GM21423 (cell line): ENCODE results near the gene SWAP70.
A peak's percentile ranks its signal among the peaks of the same experiment; 100 is the strongest.

ENCODE experiments used
- ATAC-seq: cut with Tn5 transposase; IDR thresholded peaks from one replicate; pipeline ENCODE4 v1.9.1; 2021; ENCODE audit warnings: mild to moderate bottlenecking, moderate library complexity; ENCODE audit not compliant: unreplicated experiment

SWAP70 gene

GRCh38 chr11:9651481-9651880 lies 12.4 kb upstream of the SWAP70 start:
- ATAC-seq, result no peak

DNA sequence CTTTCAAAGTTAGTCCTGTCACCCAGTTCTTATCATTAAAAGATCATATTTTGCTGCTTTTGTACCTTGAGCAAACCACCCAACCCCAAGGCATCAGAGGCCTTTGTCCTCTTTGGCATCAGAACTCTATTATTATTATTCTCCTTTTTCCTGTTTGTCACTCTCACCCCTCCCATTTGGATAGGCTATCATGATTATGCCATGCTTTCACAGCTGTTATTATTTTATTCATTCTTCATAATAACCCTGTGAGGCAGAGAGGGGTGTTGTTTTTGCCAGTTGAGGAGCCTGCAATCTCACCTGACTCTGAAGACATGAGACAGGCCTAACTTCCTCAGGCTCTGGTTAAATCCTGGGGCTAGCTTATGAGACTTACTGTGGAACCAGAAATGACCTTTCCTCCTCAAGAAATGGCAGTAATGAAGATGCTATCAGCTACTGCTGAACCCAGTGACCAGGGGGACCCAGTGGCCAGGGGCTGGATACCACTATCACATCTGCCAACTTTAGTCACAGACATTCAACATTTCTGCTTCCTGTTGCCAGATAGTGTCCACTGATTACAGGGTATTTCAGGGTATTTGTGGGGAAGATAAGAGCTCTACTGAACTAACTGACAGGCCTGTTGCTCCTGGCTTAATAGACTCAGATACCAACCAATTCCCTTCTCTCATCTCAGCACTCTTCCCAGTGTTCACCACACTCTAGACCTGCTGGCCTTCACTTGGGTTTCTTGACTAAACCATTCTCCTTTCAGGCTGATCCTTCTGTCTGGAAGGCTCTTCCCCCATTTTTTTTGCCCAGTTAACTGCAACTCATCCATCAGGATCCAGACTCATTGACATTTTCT lies 11.8 kb upstream of the SWAP70 start:
- no peak for ATAC-seq

- ATAC-seq, result no peak
These were observed 10.0 kb upstream of the SWAP70 start for GRCh38 chr11:9653871-9654270.

DNA sequence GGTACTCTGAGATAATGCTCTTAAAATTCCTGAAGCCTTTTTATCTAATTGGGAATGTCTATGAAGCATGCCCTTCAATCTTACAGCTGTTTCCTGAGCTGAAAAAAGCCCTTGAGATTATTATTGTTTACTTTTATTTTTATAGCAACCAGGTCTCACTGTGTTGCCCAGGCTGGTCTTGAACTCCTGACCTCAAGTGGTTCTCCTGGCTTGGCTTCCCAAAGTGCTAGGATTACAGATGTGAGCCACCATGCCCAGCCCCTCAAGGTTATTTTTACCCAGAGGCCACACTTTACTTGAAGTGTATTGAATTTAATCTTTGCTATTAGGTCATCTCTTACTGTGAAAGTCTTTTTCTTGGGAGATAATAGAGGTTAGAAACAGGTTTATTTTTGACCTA lies 7.0 kb upstream of the SWAP70 start:
- ATAC-seq, result no peak

- ATAC-seq, result no peak
These were observed 6.3 kb upstream of the SWAP70 start for GRCh38 chr11:9657531-9657930.

DNA sequence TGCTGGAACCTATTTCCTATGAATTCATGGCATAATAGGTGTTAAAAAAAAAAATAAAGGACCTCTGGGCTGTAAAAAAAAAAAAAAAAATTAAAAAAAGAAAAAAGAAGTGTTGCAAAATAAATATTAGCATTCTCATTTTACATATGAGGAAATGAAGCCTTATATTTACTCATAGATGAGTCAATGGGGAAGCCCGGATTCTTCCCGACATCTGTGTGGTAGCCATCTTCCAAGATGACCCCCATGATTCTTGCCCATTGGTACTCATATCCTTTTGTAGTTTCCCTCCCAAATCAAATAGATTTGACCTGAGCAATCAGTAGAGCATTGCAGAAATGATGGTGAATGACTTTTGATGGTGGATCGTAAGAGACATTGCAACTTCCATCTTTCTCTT lies 3.0 kb upstream of the SWAP70 start:
- no peak for ATAC-seq

DNA sequence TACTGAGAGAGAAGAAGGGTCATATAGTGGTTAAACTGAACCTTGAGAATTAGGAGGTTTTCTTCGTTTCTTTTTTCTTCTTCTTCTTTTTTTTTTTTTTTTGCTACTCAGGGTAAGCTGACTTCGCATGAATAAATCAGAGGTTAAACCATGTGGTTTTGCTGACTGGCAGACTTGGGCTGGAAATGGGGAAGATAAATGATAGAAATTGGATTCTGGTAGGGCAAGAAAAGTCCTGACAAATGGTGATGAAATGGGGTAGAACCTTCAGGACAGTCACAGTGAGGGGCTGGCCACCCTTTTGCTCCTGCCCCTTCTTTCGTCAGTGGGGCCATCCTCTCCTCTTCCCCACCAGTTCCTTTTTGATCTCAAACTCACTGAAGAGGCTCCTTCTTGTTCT lies 1.6 kb upstream of the SWAP70 start:
- ATAC-seq, result no peak

DNA sequence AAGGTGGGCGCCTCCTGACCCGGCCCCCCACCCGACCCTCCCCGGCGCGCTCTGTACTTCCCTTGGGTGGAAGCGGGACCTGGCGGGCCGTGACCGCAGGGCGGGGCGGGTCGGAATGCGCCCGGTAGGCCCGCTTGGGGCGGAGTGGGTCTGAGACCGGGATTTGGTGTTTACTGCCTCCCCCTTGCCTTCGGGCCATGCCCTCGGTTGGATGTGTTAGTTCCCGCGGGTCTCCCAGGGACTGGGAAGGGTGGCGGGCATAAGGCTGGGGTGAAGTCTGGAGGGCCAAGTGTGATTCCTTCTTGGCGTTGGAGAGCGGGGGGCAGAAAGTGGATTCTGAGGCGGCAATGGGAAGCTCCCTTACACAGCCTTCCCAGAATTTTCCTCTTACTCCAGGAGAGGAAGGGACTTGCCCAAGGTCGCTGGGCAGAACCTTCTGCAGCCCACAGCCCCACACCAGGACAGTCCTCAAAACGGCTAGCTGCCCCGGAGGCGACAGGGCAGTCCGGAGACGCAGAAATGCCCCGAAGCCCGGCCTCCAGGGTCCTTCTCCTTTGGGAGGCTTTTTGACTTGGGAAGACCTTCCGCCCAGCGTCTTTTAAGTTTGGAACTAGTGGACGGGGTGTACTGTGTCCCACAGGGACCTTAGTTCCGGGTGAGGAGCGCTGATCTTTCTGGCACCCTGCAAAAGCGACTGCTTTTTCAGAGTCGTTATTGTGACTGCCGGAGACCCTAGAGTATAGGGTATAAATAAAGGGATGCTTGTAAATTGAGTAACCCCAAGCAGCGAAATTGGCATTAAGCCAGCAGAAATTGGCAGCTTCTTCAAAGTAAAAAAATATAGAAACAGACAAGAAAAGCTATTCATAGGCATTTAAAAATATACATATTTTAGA lies 647 bp downstream of the SWAP70 start:
- peak; percentile 36 for ATAC-seq

DNA sequence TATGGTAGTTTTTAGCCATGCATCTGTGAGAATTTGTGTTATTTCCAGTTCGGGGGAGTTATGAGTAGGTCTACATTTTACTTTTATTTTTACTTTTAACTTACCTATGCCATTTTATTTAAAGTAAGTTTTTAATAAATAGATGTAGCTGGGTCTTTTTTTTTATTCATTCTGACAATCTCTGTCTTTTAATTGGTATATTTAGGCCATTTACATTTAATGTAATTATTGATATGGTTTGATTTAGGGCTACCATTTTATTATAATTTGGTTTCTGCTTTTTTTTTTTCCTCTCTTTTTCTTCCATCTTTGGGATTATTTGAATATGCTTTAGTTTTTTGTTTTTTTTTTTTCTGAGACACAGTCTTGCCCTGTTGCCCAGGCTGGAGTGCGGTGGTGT lies 1.9 kb downstream of the SWAP70 start:
- ATAC-seq, result no peak

DNA sequence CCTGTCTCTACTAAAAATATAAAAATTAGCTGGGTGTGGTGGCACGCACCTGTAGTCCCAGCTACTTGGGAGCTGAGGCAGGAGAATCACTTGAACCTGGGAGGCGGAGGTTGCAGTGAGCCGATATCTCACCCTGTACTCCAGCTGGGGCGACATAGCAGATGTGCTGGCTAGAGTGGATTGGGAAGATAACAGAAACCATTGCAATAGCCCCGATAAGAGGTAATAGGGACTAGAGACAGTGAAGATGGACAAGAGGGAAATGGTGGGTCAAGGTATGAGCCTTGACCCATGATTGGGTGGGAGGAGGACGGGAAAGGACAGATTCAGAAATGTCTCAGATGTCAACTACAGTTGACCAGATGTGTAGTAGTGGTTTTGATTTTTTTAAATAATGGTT lies 6.1 kb downstream of the SWAP70 start:
- ATAC-seq, result no peak

- ATAC-seq, result no peak
These were observed 8.5 kb downstream of the SWAP70 start for GRCh38 chr11:9672288-9672916.

GRCh38 chr11:9672918-9673317 lies 9.0 kb downstream of the SWAP70 start:
- ATAC-seq, result no peak

DNA sequence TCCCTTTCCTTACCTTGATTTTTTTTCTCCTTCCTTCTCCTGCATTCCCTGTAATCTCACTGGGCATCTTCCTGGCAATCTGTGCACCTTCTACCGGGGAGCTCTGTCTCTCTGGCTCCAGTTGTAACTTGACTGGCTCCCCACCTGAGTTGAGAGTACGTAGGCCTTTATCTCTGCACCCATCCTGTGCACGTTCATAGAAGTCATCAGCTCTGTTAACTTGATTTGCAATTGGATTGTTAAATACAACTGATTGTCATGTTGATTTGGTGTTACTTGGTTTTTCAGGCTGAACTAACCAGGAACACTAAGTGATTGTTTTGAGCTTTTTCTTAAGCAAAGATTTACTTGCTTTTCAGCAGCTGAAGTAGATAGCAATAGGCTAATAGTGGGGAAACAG lies 11.8 kb downstream of the SWAP70 start:
- ATAC-seq, result no peak

GRCh38 chr11:9677951-9678350 lies 14.1 kb downstream of the SWAP70 start:
- no peak for ATAC-seq

DNA sequence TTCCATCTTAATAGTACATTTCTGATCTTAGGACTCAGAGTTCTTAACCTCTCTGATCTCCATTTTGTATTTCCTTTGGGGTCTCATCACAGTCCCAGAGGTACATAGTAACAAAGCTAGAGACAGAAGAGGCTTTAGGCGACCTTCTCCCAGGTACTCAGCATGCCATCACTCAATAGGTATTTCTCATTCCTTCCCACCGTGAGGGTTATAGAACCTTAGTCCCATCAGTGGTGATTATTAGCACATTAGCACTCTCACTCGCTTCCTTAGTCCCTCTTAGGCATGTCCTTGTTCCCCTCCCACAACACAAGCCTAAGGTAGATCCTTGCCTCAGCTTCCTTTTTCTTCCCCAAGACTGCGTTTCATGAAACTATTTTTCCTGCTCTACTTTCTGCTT lies 14.7 kb downstream of the SWAP70 start:
- ATAC-seq, result no peak

GRCh38 chr11:9680028-9680427 lies 16.2 kb downstream of the SWAP70 start:
- ATAC-seq, result no peak

- peak; percentile 48 for ATAC-seq
These were observed 17.9 kb downstream of the SWAP70 start for GRCh38 chr11:9681583-9682372.

DNA sequence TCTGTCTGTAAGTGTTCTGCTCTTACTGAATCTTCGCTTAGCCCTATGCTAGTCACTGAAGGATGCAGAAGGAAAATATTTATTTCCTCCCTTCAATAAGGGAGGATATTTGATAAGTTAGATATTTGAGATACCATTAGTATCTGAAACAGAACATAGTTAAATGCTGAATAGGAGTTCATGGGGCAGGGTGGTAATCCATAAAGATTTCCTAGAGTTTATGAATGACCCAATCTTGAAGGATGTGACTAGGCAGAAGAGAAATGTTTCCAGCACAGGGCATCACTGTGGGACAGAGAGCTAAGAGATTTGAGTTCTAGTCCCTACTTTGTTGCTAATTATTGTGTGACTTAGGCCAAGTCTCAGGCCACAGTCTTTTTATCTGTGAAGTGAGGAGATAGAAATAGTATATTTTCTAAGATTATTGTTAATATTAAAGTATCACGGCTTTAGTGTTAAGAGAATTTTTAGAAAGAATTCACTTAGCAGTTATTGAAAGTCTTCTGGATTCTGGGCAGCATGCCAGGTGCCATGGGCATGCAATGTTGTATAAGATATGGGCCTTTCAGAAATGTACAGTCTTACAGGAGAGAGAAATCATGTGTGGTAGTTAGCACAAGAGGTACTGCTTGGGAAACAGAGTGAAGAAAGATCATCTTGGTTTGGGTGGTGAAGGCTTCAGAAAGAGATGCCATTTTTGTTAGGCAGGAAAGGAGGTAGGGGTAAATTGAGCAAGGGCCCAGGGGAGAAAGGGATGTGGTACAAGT lies 24.0 kb downstream of the SWAP70 start:
- ATAC-seq, result no peak

- ATAC-seq, result peak; percentile 82
These were observed 25.0 kb downstream of the SWAP70 start for GRCh38 chr11:9688716-9689511.
